GM12872 (cell line): ENCODE measurements around the gene PDCD6IP.

Experiments used
- TF ChIP-seq, protein P1 (sequence below): IDR thresholded peaks from 3 replicates; pipeline ENCODE4 v1.5.1; 2011; ENCODE audit warnings: low read depth, mild to moderate bottlenecking, low read length, moderate library complexity; ENCODE audit not compliant: insufficient read depth

Gene PDCD6IP

DNA sequence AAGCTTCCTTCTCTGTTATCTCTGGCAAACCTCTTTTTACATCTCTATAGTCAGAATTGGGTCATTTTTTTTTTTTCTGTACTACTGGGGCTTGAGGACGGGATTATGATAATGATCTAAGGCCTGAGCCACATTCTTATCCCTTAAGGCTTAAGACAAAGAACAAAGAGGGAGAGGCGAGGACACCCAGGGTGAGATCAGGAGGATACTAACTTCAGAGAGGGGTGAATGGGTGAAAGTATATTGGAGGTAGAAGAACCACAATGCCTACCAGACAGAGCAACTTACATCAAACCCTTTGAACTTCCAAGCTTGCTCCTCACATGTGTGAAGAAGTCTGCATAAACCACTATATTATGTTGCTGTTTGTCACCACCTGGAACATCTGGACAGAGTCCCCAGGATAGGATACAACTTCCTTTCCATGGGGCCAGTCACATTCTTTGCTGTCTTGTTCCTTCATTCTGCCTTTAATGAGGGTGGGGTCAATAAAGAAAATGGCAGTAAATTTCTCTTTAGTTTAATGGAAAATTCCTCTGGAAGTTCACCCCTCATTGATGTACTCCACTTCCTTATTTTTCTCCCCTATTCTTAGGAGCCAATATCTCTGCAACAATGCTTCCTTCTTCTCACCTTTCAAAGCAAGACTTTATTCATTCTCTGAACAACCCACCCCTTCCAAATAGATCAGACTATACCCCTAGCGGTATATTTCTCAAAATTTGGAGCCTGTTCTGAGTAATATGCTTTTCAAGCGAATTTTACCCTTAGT is 9.1 kb upstream of the PDCD6IP start:
- TF ChIP-seq, protein P1, sequence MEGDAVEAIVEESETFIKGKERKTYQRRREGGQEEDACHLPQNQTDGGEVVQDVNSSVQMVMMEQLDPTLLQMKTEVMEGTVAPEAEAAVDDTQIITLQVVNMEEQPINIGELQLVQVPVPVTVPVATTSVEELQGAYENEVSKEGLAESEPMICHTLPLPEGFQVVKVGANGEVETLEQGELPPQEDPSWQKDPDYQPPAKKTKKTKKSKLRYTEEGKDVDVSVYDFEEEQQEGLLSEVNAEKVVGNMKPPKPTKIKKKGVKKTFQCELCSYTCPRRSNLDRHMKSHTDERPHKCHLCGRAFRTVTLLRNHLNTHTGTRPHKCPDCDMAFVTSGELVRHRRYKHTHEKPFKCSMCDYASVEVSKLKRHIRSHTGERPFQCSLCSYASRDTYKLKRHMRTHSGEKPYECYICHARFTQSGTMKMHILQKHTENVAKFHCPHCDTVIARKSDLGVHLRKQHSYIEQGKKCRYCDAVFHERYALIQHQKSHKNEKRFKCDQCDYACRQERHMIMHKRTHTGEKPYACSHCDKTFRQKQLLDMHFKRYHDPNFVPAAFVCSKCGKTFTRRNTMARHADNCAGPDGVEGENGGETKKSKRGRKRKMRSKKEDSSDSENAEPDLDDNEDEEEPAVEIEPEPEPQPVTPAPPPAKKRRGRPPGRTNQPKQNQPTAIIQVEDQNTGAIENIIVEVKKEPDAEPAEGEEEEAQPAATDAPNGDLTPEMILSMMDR = no peak

DNA sequence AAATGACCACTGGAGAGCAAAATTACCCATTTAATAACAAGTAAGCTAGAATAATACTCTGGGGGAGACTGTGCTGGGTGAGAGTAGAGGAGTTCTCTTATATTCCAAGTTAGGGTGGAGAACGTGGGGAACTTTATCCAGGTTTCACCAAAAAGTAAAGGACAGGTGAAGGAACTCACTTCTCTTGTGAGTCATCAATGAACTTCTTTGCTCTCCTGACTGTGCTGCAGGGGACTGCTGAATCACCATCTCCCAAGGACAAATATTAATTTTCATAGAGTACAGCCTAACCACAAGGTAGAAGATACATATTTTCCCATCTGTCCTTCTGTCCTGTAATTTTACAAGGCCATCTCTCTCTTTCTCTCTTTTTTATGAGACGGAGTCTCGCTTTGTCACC is 8.3 kb upstream of the PDCD6IP start:
- TF ChIP-seq, protein P1 = no peak

DNA sequence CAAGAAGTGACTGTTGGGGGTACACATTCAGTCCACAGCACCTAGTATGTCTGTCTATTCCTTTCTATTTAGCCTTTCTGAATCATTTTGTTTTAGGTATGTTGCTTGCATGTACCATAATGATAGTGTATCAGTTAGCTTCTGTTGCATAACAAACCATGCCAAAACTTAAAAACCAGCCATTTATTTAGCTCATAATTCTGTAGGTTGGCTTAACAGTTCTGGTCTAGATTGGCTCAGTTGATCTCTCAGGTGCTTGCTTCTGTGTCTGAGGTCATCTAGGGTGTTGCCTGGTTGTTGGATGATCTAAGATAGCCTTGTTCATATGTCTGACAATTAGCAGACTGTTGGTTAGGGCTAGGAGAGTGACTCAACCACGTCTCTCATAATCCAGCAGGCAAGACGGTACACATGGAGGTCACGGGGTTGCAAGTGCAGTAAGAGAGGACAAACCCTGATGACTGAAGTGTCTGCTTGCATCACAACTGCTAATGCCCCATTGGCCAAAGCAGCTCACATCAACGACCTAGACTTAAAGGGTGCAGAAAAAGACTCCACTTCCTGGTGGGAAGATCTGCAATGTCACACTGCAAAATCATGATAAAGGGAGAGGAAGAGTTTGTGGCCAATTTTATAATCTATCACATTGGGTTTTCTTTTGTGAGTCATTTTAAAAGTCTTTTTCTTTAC is 6.8 kb upstream of the PDCD6IP start:
- TF ChIP-seq, protein P1 = no peak

DNA sequence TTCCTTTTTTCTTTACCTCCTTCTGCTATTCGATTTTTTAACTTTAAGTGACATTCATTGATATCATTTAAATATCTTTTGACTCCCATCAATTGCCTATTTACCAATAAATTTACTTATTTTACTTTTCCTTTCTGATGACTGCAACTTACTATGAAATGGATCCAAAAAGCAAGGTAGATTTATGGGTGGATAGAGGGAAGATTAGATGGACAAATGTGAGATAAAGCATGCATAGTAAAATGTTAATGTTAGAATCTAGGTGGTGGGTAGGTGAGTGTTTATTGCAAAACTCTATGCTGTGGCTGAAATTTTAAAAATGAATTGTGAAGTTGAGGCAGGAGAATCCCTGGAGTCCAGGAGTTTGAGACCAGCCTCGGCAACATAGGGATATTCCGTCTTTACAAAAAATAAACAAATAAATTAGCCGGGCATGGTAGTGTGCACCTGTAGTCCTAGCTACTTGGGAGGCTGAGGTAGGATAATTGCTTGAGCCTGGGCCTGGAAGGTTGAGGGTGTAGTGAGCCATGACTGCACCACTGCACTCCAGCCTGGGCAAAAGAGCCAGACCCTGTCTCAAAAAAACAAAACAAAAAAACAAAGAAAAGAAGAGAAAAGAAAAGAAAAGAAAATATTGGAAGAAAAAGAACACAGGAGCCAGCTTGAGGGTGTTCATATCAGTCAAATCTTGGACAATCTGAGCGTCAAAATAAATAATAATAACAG is 6.1 kb upstream of the PDCD6IP start:
- TF ChIP-seq, protein P1 = no peak

GRCh38 chr3:33795131-33795530 is 3.3 kb upstream of the PDCD6IP start:
- TF ChIP-seq, protein P1 = no peak

GRCh38 chr3:33795856-33796536 is 2.4 kb upstream of the PDCD6IP start:
- TF ChIP-seq, protein P1 = no peak

GRCh38 chr3:33798113-33798417 is 365 bp upstream of the PDCD6IP start:
- TF ChIP-seq, protein P1 = no peak
